NCI-H524 (cell line): ENCODE results near the gene TMEM97.
"Not testable (repeated sequence)": the region's sequence is repeated elsewhere in the genome, so short reads cannot be mapped to it uniquely, and the experiment has no call there.

Source experiments
- DNase-seq, 2 experiments: peaks; one replicate each; lab custom pipeline; 2025; lab: John Stamatoyannopoulos, UW

The TMEM97 gene

DNA sequence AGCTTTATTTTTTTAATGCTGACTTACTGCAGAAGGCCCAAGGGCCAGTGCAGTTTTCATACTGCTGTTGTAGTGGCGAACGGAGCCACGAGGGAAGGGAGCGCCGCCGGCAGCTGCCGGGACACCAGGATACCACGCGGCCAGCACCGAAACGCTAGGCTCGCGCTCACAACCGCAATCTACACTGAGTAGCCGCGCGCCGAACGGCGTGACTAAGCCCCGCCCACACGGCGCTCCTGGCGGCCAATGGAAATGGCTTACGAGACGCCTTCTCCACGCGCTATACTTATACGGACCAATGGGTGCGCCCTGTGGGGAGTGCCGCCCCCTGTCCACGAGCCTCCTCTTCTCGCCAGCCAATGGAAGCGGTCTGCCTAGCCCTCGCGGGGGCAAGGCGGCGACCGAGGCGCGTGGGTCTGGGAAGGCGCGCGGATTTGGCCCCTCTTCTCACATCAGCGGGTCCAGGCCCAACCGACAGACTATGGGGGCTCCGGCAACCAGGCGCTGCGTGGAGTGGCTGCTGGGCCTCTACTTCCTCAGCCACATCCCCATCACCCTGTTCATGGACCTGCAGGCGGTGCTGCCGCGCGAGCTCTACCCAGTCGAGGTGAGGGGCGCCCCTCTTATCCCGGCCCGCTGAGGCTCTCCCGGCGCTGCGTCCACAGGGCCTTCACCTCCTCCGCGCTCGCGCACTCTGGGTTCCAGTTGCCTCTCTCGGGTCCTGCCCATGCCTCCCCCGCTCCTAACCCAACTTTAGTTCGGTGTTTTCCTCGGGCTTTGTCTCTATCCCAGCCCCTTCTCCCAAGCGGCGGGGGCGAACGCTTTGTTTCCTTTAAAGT, at the start of gene TMEM97:
TSS of gene TMEM97 (plus strand) at position 442 of the 839 bp plus-strand sequence. CDS start at position 482, 40 bp downstream.
- DNase-seq = peak; percentile 100

DNA sequence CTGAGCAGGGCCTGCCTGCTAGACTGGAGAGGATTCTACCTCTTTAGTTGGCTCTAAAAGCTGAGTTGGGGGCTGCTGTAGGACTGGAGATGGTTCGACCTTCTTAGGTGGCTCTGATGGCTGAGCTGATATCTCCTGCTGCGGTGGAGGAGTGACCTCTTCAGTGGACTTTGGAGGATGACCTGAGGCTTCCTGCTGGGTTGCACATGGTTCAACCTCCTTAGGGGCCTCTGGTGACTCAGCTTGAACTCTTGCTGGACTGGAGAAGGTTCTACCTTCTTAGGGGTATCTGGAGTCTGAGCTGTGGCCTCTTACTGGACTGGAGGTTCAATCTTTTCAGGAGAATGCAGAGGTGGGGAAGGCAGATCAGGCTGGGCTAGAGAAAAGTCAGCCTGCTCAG, 48.9 kb upstream of the TMEM97 start:
- no peak for DNase-seq

DNA sequence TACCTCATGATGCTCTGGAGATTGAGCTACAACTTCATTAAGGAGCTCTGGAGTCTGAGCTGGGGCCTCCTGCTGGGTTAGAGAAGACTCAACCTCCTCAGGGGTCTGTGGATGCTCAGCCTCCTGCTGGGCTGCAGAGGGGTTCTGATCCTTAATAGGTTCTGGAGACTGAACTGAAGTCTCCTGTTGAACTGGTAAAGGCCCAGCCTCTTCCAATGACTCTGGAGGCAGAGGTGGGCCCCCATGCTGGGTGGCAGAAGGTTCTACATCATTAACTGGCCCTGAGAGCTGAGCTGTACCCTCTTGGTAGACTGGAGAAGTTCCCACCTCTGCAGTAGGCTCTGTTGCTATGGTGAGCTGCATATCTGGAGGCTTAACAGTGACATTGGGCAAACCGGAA, 48.1 kb upstream of the TMEM97 start:
- DNase-seq = no peak

DNA sequence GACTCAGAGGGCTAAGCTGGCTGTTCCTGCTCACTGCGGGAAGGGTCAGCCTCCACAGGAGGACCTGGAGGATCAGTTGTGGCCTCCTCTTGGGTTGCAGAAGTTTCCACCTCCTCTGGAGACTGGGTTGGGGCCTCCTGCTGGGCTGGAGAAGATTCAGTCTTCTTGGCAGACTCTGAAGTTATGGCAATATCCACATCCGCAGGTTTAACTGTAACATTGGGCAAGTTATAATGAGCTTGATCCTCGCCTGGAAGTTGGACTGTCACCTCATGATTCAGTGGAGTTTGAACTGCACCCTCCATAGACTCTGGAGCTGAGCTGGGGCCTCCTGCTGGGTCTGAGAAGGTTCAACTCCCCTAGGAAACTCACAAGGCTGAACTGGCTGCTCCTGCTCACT, 47.6 kb upstream of the TMEM97 start:
- no peak for DNase-seq

DNA sequence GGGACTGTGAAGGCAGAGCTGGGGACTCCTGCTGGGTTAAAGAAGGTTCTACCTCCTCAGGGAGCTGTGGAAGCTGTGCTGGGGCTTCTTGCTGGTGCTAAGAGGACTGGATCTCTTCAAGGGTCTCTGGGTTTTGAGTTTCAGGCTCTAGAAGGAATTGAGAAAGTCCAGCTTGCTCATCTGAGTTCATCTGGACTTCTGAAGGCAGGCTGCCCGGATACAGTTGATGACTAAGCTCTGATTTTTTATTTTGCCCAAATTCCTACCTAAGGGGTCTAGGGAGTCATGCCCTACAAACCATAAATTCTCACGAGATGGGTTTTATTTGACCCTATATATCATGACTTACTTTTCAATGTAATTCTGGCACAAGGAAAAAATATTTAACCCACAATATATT, 46.8 kb upstream of the TMEM97 start:
- no peak for DNase-seq

DNA sequence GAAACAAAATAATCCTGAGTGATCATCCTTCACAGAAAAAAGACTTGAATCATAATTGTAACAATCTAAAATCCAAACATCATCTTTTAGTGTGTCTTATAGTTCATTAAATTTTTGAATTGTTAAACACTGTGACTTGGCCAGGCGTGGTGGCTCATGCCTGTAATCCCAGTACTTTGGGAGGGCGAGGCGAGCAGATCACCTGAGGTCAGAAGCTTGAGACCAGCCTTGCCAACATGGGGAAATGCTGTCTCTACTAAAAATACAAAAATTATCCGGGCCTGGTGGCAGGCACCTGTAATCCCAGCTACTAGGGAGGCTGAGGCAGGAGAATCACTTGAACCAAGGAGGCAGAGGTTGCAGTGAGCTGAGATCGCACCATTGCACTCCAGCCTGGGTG, 45.7 kb upstream of the TMEM97 start:
- DNase-seq = not testable (repeated sequence)

DNA sequence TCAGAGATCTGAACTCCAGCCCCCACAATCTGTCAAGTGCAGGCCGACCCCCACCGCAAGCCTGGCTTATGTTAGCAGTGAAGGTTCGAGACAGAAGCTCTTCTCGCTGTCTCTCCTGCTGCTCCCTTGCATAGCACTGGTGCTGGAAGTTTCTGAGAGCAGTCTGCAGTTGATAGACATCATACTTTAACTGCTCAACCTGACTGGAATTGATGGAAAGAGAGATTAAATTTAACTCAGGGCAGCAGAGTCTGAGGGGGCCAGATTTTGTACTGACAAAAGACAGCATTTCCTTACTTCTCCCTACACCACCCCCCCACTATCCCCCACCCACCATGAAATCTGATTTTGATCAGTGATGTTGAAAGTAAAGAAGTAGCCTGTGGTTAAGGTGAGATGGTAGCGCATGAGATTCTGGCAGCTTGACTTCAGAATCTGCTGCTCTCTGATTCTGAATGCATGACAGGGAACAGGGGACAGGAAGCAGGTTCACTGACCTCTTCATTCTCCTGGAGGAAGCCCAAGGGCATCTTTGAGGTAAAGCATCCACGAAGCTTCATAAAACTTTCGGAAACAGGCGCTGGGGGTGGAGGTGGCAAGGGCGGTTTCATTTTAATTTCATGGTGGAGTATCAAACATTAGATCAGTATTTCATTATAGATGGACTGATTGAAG, 44.3 kb upstream of the TMEM97 start:
- DNase-seq = no peak

DNA sequence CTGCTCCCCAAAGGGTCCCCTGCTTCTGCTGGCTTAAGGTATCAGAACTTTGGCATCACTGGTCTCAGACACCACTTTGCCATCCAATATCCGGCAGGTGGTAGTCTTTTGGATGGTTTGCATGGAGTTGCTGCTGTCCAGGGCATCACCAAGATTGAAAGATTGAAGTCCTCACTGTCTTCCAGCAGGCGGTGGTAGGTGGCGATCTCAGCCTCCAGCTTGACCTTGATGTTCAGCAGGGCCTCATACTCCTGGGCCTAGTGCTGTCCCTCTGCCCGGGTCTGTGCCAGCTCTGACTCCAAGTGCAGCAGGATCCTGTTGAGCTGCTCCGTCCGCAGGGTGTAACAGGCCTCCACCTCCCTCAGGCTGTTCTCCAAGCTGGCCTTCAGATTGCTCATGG, 43.0 kb upstream of the TMEM97 start:
- DNase-seq = no peak

DNA sequence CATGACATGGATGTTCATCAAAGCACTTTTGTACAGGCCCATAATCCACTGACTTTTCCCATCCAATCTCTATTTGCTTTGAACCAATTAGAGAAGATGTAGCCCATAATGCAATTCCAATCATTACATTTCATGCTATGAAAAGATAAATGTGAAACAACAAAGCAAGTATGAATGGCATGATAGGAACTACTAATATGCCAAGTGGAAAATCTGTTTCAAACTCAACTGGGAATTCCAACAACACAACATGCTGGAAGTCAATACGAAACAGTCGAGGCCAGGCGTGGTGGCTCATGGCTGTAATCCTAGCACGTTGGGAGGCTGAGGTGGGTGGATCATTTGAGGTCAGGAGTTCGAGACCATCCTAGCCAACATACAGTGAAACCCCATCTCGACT, 39.6 kb upstream of the TMEM97 start:
- no peak for DNase-seq

DNA sequence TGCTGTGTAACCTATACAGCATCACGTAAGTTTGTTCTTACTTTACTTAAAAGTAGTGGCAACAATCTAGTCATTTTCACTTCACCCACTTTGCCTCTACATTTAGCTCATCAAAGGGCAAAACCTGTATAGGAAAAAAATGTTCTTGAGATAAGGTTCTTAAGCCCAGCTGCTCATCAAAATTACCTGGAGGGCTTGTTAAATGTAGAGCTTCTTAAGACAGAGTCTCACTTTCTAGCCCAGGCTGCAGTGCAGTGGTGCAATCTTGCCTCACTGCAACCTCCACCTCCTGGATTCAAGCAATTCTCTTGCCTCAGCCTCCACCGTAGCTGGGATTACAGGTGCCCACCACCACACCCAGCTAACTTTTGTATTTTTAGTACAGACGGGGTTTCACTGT, 38.2 kb upstream of the TMEM97 start:
- no peak for DNase-seq

DNA sequence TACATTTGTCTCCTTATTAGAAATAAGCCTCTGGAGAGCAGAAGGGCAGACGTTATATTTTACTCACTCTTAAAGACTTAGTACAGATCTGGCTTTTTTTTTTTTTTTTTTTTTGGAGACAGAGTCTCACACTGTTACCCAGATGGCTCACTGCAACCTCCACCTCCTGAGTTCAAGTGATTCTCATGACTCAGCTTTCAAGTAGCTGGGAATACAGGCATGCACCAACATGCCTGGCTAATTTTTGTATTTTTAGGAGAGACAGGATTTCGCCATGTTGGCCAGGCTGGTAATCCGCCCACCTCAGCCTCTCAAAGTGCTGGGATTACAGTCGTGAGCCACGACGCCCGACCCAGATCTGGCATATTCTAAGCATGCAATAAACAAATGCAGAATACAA, 36.4 kb upstream of the TMEM97 start:
- DNase-seq = peak; percentile 97 to 98

DNA sequence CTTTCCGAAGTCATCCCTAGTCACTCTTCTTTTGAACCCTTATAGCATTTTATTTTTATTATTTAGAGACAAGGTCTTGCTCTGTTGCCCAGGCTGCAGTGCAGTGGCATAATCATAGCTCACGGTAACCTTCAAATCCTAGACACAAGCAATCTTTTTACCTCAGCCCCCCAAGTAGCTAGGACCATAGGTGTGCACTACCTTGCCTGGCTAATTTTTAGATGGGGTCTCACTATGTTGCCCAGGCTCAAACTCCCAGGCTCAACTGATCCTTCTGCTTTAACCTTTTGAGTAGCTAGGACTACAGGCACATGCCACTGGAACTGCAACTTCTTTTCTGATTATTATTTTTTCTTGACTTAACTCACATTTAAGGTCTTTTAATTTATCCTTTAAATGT, 33.0 kb upstream of the TMEM97 start:
- DNase-seq = no peak

DNA sequence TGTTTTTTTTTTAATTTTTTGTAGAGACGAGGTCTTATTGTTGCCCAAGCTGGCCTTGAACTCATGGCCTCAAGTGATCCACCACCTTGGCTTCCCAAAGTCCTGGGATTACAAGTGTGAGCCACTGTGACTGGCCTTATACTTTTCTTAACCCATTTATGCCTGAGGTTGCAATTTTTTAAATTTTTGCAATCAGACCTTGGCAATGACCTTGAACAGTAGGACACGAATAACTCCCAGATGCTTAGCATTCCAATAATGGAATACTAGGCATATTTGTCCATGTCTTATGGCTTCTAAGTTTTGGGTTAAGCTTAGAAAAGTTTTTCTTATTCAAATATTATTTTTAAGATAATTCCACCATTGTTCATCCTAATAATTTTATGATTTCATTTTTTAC, 28.3 kb upstream of the TMEM97 start:
- DNase-seq = no peak

DNA sequence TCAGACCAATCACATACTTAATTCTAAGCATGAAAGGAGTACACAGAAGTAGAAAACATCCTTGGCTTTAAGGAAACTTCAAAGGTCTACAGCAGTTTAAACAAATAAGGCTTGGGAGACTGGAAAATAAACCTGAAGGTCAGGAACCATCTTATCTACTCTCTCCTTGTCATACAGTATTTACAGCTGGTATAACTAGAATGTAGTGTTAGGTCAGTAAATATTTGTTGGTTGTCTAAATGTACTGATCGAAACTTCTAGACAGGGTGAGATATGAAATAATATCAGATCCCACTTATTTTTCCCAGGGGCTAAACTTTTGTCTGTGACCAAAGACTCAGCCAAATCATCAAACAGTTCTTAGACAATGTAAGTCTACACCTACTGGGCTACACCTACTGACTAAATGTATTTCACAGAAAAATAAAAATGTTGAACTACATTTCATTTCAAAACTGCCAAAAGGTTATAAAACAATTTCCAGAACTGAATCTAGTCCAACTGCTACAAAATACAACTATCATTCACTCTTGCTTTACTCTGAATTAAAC, 27.1 kb upstream of the TMEM97 start:
- no peak for DNase-seq

DNA sequence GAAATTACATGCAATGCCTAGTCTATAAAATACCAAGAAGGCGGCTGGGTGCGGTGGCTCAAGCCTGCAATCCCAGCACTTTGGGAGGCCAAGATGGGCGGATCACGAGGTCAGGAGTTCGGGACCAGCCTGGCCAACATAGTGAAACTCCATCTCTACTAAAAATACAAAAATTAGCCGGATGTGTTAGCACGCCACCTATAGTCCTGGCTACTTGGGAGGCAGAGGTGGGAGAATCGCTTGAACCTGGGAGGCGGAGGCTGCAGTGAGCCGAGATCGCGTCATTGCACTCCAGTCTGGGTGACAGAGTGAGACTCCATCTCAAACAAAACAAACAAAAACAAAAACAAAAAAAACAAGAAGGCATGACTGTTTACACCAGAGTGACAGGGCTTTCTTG, 26.1 kb upstream of the TMEM97 start:
- not testable (repeated sequence) for DNase-seq

DNA sequence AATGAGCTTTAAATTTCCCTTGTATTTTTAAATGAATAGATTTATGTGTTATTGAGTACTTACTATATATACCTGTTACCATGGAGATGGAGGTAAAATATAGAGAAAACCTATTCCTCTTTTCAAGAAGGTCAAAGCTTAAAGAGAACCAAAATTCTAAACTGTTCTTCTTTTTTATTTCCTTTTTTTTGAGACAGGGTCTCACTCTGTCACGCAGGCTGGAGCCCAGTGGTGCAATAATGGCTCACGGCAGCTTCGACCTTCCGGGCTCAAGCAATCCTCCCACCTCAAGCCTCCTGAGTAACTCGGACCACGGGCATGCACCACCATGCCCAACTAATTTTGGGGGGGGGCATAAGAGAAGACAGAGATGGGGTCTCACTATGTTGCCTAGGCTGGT, 25.0 kb upstream of the TMEM97 start:
- DNase-seq = no peak

DNA sequence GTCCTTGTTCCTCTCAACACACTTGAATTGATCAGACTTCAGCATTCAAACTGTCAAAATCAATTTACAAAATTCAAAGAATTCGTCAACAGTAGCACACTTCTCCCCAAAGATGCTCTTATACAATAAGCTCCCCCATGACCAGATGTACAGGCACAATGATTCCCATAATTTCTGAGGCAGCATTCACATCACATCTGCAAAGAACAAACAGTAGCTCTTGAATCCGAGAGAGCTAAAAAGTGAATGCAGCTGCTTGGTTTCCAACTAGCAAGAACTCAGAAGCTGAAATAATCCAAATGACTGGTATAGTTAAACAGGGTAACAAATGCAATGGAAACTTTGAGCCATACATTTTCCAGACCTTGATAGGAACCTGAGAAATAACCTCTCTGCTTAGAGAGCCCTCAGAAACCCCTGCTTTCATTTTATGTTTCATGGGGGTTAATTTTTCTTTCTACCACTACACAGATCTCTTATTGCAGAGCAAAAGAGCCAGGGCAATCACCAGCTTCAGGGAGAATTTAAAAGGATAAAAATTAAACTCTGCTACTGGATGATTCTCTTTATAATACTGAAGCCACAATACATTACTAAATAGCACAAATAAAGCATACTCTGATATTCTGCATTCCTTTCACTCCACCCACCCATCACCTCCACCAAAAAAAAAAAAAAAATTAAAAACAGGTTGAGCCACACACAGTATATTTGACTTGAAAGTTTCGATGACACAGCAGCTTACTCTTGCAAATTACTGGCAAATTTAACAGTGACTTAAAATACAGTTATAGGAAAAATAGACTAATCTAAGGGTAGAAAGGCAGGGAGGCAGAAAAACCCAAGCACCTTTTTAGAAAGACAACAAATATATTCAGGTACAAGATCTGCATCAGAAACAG, 23.1 kb upstream of the TMEM97 start:
- DNase-seq = no peak

DNA sequence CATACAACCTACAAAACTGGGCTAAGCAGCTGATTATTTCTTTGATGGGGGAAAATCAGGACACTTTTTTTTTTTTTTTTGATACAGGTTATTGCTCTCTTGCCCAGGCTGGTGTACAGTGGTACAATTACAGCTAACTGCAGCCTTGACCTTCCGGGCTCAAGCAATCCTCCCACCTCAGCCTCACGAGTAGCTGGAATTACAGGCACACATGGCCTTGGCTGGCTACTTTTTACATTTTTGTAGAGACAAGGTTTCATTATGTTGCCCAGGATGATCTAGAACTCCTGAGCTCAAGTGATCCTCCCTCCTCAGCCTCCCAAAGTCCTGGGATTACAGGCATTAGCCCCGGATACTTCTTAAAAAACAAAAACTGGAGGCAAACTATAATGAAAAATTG, 20.6 kb upstream of the TMEM97 start:
- no peak for DNase-seq

DNA sequence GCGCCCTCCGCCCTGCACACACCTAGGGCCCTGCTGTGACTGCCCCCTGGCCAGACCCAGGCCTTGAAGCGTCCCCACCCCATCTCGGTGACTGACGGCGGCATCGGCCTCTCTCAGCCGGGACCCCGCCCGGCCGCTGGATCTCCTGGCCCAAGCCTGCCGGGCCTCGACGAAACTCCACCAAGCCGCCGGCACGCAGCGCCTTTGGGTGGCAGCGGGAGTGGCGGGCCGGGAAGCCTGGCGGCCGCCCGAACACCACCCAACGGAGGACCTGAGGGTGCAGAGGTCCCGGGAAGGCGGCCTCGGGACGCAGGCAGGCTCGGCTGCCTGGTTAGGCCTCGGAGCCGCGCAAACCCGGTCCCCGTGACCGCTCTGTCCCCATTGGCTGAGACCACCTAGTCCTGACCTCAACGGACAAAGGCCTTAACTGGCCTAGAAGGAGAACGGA, 12.0 kb upstream of the TMEM97 start:
- no peak for DNase-seq

DNA sequence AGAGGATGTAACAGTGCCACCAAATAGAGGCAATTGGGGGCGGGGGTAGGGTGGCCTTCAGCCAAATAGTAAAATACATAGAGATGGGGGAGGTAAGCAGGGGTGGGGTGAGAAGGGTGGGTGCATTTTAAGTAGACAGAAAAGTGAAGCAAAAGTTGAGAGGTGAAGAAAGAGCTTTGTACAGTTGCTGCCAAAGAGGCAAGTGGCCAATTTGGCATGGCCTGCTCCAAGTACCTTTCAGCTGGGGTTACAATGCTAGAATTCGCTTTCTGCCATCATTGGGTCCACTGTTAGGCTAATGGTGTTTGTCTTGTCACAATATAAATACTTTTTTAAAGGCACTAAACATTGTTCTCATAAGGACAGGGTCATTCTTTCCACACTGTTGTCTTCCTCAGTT, 5.2 kb upstream of the TMEM97 start:
- no peak for DNase-seq

DNA sequence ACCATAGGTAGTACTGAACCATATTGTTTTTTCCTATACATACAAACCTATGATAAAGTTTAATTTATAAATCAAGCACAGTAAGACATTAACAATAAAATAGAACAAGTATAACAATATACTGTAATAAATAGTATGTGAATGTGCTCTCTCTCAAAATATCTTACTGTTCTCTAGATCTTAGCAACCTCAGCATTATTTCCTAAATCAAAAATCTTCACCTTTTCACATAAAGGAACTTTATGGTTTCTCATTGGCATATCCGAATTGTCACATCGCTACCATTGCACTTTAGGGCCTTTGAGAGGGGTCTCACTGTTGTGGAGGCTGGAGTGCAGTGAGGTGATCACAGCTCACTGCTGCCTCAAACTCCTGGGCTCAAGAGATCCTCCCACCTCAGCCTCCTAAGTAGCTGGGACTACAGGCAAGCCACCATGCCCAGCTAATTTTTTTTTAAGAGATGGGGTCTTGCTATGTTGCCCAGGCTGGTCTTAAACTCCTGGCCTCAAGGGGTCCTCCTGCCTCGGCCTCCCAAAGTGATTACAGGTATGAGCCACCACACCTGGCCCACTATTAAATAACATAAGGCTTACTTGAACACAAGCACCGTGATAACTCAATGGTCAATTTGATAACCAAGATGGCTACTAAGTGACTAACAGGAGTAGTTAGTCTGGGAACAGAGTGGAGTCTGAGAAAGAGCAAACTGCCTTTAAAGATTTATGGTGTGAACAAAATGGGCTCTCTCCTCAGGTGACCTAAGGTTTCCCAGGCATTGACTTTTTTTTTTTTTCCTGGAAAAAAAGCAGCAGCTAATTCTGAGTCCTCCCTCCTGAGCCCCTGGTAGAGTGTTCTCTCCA, 2.9 kb upstream of the TMEM97 start:
- DNase-seq = no peak
